22Rv1 (cell line): ENCODE measurements around the gene UBR3.

Experiments
- CTCF ChIP-seq: fragments of 450-650 bp; IDR thresholded peaks from 2 replicates; pipeline ENCODE4 v1.5.1; 2017; ENCODE audit warnings: mild to moderate bottlenecking
- ZFX ChIP-seq: fragments of 450-650 bp; IDR thresholded peaks from 2 replicates; pipeline ENCODE4 v1.6.1; 2017; ENCODE audit warnings: antibody characterized with exemption, borderline replicate concordance

GRCh38 chr2:170039401-170040172, 212.3 kb downstream of the UBR3 start:
- TF ChIP-seq CTCF = no peak
- no peak for TF ChIP-seq ZFX
